ENCODE results near the gene SUCO. TPM values are rescaled to one million over a fixed set of nuclear protein-coding genes. Genes with fewer than 3 reads are reported as not detected.

Gene SUCO
- total RNA-seq, 1 donor from 2014 or later: 75.5 TPM

DNA sequence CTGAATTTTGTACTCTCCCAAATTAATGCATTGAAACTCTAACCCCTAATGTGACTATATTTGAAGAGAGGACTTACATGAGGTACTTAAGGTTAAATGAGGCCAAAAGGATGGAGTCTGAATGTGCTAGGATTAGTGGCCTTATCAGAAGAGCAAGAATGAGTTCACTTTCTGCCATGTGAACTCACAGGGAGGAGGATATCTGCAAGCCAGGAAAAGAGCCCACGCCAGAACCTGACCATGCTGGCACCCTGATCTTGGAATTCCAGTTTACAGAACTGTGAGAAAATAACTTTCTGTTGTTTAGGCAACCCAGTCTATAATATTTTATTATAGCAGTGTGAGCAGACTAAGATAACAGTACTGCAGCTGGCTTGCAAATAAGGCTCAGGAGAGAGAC lies 113.7 kb downstream of the SUCO start:
- no peak for DNase-seq (ENCODE audit: low read depth)

DNA sequence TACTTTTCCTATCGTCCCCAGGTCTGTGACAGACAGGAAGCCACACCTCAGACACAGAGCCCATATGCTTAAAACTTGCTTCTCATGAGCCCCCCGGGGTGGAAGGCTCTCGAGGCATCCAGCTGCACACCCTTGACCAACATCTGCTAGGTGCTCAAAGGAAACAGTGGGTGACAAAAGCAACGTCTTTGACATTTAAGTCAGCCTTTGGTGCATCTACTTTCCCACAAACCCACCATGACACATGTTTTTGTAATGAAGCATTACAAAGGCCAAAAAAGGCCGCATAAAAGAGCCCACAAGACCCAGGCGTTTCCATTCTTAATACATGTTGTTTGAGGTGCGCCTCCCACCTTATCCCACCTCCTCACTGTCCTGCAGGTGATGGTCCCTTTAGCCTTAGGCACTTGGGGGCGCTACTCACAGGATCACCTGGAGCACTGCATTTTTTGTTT lies 114.2 kb downstream of the SUCO start:
- DNase-seq (ENCODE audit: low read depth): no peak

DNA sequence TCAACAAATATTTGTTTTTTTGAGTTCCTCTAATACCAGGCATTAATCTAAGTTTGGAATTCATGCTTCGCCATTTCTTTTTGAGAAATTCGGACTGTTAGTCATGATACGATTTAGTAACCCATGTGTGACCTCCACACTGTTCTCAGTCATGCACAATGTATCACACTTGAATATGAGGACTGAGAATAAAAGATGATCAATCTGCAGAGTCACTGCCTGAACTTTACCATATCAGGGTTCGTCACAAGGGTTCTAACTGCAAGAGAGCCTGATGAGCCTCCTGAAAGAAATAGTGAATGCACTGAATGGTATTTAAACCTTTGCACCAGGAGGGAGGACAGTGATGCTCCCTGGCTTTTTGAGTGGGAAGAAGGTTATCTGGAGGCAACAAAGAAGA lies 115.0 kb downstream of the SUCO start:
- DNase-seq (ENCODE audit: low read depth): no peak

DNA sequence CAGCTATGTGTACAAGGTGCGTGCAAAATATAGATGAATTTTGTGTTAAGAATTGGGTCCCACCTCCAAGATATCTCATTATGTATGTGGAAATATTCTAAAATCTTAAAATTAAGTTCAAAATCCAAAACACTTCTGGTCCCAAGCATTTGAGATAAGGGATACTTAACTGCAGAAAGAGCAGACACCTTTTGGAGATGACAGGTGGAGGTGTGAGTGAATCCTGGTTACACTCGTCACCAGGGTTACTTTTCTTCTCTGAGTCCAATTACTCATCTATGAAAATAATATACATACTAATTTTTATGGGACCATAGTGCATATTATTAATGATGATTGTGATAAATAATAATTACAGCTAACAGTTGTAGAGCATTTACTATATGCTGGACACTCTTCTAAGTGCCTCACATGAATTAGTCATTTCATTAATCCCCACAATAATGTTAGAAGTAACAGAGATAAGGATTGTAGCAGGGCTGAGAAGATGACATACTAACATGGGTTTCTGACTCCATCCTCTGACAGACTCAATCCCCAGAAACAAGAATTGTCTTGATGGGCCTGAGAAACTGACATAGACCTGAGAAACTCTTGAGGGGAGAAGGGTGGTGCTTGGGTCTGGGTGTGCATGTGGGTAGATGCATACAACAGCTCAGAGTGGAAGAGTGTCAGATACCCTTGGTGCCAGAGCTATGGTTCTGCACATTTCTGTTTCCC lies 117.7 kb downstream of the SUCO start:
- DNase-seq (ENCODE audit: low read depth): no peak

DNA sequence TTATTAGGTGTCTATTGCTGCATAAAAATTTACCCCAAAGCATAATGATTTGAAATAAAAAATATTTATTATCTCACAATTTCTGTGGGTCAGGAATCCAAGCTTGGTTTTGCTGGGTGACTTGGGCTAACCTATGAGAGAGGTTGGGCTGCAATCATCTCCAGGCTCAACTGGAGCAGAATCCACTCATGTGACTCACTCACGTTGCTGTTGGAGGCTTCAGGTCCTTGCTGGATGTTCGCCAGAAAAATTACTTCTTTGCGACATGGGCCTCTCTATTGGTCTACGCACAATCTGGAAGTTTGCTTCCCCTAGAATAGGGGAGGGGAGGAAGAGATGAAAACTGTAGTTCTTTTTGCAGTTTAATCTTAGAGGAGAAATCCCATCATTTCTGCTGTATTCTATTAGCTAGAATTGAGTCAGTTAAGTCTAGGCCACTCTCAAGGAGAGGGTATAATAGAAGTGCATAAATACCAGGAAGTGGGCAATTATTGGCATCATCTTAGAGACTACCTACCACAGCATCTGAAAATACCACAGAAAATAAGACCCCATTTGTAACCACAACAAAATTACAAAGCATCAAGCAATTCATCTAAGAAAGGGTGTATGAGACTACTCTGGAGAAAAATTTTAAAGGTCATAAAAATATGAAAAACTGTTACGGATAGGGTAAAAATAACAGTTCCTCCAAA lies 120.2 kb downstream of the SUCO start:
- peak; percentile 57 for DNase-seq (ENCODE audit: low read depth)

DNA sequence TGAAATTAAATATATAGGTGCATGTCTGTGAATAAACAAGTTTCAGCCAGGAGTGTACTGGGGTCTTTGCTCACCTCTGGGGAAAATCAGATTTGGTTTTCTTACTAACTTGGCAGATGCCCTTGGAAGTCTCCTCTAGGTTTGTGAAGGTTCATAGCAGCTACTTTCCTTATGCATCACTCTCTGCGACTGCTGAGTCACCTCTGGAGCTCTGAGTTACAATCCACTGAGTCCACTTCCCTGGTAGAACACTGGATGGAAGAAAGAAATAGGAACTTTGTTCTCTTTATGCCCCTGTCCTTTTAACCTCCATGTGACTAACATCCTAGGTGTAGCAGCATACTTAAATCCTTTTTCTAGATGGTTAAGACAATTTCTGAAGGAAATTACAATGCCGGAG lies 121.6 kb downstream of the SUCO start:
- peak; percentile 91 for DNase-seq (ENCODE audit: low read depth)

DNA sequence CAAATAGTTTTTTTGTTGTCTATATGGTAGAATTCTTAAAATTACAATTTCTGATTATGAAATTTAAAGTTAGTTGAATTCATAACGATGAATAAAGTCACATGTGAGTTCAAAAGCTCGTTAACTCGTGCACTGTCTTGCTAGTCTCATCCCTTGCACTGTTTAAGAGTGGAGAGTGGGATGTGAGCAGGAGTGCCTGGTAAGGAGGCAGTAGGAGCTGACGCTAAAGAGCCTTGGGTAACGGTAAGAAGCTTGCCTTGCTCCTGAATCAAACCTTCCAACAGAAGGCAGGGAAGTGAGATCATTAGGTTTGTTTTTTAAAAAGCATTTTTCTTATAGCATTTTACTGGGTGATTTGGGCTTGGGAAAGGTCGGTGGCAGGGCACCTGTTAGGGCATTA lies 123.6 kb downstream of the SUCO start:
- no peak for DNase-seq (ENCODE audit: low read depth)

DNA sequence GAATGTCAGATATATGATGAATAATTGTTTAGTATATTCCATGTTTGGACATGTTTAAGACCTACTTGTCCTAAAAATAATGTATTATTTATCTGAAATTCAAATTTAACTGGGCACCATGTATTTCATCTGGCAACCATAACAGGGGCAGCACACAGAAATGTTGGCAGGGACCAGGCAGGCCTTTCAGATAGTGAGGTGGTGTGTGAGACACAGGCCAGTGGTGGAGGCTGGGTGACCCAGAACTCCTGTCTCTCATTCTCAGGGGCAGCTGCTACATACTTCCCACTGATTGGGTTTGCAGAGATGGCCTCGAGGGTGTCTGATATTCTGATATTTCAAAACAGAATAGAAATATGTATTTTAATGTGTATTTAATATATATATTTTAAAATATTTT lies 124.6 kb downstream of the SUCO start:
- no peak for DNase-seq (ENCODE audit: low read depth)

DNA sequence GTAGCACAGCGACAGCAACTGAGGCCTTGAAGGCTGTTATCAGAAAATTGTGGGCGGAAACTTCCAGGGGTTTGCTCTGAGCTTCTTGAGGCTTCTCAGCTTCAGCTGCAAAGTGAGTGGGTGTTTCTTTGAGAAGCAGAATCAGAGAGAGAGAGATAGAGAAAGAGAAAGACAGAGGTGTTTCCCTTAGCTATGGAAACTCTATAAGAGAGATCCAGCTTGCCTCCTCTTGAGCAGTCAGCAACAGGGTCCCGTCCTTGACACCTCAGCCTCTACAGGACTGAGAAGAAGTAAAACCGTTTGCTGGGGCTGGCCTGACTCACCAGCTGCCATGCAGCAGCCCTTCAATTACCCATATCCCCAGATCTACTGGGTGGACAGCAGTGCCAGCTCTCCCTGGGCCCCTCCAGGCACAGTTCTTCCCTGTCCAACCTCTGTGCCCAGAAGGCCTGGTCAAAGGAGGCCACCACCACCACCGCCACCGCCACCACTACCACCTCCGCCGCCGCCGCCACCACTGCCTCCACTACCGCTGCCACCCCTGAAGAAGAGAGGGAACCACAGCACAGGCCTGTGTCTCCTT lies 126.0 kb downstream of the SUCO start, which contains the start of gene FASLG:
TSS of gene FASLG (plus strand) at position 233 of the 583 bp plus-strand sequence. CDS start at position 332, 99 bp downstream.
- DNase-seq (ENCODE audit: low read depth): no peak

DNA sequence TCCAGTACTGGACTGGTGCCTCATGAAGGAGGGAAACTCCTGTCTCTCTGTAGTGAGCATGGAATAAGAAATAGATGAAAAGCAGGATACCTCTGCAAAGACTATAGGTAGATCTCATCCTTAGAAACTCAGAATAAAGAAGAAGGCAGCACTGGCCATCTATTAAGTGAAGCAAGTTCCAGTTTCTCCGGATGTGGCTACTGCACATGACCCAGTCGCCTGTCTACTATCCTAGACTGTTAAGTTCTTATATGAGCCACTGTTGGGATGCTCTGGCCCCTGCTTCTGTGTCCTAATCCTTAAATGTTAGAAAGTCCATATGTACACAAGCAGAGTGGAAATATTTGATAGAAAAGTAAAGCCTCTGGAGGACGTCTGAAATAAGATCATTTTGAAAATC lies 128.2 kb downstream of the SUCO start:
- DNase-seq (ENCODE audit: low read depth): no peak

Other genes with a start within 250 kb of the SUCO start
- gene C1orf105, start 112.5 kb upstream of the SUCO start, total RNA-seq: not detected in 2 replicates
- 23.6 and 31.7 TPM in 2 replicates for gene PIGC, start 89.1 kb upstream of the SUCO start, total RNA-seq
- gene FASLG, start 126.0 kb downstream of the SUCO start, total RNA-seq: not detected in 2 replicates